BE2C (cell line): ENCODE results near the gene KANK3.
A peak's percentile ranks its signal among the peaks of the same experiment; 100 is the strongest.
"Not testable (repeated sequence)": the region's sequence is repeated elsewhere in the genome, so short reads cannot be mapped to it uniquely, and the experiment has no call there.

Source experiments
- DNase-seq: peaks from one replicate; pipeline ENCODE4 v3.0.0-alpha.2; 2020
- H3K27me3 ChIP-seq: fragments of 250-450 bp; sonication (Bioruptor Pico); 2 replicates; pipeline ENCODE4 v1.5.1; 2020; ENCODE audit warnings: mild to moderate bottlenecking
- H3K36me3 ChIP-seq: fragments of 250-450 bp; sonication (Bioruptor Pico); 2 replicates; pipeline ENCODE4 v1.5.1; 2020; ENCODE audit warnings: mild to moderate bottlenecking
- H3K4me1 ChIP-seq: fragments of 250-450 bp; sonication (Bioruptor Pico); 2 replicates; pipeline ENCODE4 v1.5.1; 2020
- H3K4me3 ChIP-seq: 2 replicates; pipeline ENCODE4 v1.5.1; 2011; ENCODE audit warnings: low read depth, low read length
- H3K9me3 ChIP-seq: fragments of 250-450 bp; sonication (Bioruptor Pico); 2 replicates; pipeline ENCODE4 v1.5.1; 2020
- TF ChIP-seq, protein P1 (sequence below): IDR thresholded peaks from 2 replicates; pipeline ENCODE4 v1.5.1; 2012; ENCODE audit warnings: mild to moderate bottlenecking, low read depth, low read length

KANK3 gene

DNA sequence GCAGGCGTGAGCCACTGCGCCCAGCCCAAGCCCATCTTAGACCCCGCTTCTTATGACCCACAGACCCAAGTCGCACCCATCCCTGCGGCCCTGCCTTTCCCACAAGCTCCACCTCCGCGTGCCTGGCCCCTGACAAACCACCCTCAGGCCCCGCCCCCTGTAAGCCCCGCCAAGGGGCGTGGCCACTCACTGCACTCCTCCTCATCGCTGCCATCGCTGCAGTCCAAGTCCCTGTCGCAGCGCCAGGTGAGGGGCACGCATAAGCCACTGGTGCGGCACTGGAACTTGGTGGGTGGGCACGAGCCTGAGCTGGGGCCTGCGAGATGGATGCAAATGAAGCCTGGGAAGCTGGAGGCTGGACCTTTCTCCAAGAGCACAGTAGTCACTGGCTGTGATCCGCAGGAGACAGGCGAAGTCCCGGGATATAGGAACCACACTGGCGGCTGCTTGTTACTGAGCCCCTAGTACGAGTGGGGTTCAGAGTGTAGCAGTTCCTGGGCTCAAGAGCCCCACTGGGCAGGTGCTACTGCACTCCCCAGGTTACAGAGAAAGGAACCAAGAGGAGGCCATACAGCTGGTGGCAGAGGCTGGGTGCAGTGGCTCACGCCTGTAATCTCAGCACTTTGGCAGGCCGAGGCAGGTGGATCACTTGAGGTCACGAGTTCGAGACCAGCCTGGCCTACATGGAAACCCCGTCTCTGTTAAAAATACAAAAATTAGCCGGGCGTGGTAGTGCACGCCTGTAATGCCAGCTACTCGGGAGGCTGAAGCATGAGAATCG lies 38.0 kb downstream of the KANK3 start:
- Histone ChIP-seq H3K27me3 (no peaks in the 10 kb centered on the region), H3K4me1 (peaks cover 3% of the 10 kb centered on the region; the same call in 1 of the 2 replicates), H3K36me3 (peaks cover 37% of the 10 kb centered on the region), H3K9me3 (no peaks in the 10 kb centered on the region), H3K4me3 (no peak overlapping the region)
- TF ChIP-seq, protein P1, sequence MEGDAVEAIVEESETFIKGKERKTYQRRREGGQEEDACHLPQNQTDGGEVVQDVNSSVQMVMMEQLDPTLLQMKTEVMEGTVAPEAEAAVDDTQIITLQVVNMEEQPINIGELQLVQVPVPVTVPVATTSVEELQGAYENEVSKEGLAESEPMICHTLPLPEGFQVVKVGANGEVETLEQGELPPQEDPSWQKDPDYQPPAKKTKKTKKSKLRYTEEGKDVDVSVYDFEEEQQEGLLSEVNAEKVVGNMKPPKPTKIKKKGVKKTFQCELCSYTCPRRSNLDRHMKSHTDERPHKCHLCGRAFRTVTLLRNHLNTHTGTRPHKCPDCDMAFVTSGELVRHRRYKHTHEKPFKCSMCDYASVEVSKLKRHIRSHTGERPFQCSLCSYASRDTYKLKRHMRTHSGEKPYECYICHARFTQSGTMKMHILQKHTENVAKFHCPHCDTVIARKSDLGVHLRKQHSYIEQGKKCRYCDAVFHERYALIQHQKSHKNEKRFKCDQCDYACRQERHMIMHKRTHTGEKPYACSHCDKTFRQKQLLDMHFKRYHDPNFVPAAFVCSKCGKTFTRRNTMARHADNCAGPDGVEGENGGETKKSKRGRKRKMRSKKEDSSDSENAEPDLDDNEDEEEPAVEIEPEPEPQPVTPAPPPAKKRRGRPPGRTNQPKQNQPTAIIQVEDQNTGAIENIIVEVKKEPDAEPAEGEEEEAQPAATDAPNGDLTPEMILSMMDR, result no peak
- peak; percentile 82 for DNase-seq

DNA sequence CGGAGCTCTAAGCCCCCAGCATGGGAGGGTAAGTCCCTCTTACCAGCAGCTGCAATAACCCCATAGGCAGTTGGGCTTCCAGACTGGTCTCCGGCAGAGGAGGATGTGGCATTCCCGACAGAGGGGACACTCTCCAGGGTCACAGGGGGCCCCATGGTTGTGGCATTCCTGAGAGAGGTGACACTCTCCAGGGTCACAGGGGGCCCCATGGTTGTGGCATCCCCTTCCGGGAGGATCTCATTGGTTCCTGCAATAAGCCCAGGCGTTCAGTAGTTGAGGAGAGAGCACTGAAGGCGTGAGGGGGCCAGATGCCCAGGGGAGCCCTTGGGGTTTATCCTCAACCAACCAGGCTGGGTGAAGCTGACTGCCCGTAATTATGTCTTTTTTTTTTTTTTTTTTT lies 40.3 kb downstream of the KANK3 start:
- Histone ChIP-seq H3K36me3 (peaks cover 37% of the 10 kb centered on the region), H3K4me1 (peaks cover 3% of the 10 kb centered on the region; the same call in 1 of the 2 replicates), H3K4me3 (no peak overlapping the region), H3K27me3 (no peaks in the 10 kb centered on the region), H3K9me3 (no peaks in the 10 kb centered on the region)
- DNase-seq, result no peak
- TF ChIP-seq, protein P1, result no peak

DNA sequence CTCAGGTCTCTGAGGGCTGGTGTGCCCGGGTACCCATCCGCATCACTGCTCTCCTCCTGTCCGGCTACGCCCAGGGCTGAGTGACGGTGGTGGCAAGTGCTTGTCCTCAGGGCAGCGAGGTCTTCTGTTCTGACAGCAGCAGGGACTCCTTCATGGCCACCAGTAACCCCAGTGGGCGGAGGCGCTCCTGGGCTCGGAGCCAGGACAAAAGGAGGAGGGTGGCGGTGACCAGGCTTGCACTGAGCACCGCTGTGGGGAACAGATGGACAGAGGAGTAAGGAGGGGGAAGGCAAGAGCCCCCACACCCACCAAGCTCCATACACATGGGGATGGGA lies 40.7 kb downstream of the KANK3 start:
- H3K27me3 ChIP-seq, result no peaks in the 10 kb centered on the region
- DNase-seq, result peak; percentile 29
- TF ChIP-seq, protein P1, result no peak
- no peak overlapping the region for H3K4me3 ChIP-seq
- no peaks in the 10 kb centered on the region for H3K9me3 ChIP-seq
- peaks cover 3% of the 10 kb centered on the region; the same call in 1 of the 2 replicates for H3K4me1 ChIP-seq
- H3K36me3 ChIP-seq, result peaks cover 37% of the 10 kb centered on the region

DNA sequence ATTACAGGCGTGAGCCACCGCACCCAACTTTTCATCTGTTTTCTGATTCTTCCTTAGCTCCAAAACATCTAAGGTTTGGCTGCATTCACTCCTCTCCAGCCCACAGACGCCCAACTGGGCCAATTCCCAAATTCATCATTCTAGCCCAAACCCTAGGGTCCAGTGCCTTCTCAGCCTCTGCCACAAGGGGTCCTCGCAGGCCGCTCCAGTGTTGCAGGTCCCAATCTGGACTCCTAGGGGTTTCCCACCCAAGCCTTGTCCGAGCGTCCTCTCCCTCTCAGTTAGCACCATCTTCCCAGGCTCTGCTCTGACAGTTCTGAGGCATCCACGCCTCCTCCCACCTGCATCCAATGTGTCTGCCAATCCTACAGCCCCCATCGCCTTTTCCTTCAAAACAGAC lies 51.7 kb downstream of the KANK3 start:
- not testable (repeated sequence) for H3K4me3 ChIP-seq, H3K36me3 ChIP-seq, H3K4me1 ChIP-seq, H3K27me3 ChIP-seq, H3K9me3 ChIP-seq, DNase-seq

DNA sequence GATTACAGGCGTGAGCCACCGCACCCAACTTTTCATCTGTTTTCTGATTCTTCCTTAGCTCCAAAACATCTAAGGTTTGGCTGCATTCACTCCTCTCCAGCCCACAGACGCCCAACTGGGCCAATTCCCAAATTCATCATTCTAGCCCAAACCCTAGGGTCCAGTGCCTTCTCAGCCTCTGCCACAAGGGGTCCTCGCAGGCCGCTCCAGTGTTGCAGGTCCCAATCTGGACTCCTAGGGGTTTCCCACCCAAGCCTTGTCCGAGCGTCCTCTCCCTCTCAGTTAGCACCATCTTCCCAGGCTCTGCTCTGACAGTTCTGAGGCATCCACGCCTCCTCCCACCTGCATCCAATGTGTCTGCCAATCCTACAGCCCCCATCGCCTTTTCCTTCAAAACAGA lies 66.6 kb downstream of the KANK3 start:
- not testable (repeated sequence) for H3K4me3 ChIP-seq, DNase-seq, H3K9me3 ChIP-seq, H3K27me3 ChIP-seq, H3K4me1 ChIP-seq, H3K36me3 ChIP-seq
